A673 (cell line): ENCODE measurements around the gene SLC30A2. TPM values are rescaled to one million over a fixed set of nuclear protein-coding genes. Genes with fewer than 3 reads are reported as not detected.

Source experiments
- BruUV-seq: library from RNA; stranded (reverse); fragments of 400-500 nt; replicated peaks from 2 replicates; lab custom pipeline; 2021; lab: Mats Ljungman, UMichigan
- CTCF ChIA-PET: fragments of 300-600 bp; sonication (Branson Sonifier 250); formaldehyde crosslinking; loops from one replicate; lab custom pipeline; 2022; ENCODE audit warnings: antibody characterized with exemption; lab: Charles Lee
- POLR2A ChIA-PET: fragments of 300-600 bp; sonication (Branson Sonifier 250); formaldehyde crosslinking; loops from one replicate; lab custom pipeline; 2022; ENCODE audit warnings: antibody characterized with exemption; ENCODE audit not compliant: low non-redundant PET; lab: Charles Lee
- DNase-seq: peaks from one replicate; pipeline ENCODE4 v3.0.0-alpha.2; 2015; ENCODE audit warnings: low spot score
- H3K27ac ChIP-seq: fragments of 200-600 bp; sonication (generic); 2 replicates; pipeline ENCODE4 v1.5.1; 2016; ENCODE audit warnings: mixed run types, low read depth, mild to moderate bottlenecking, mixed read lengths, antibody characterized with exemption, low read length; ENCODE audit not compliant: poor library complexity, severe bottlenecking
- H3K27me3 ChIP-seq: fragments of 200-600 bp; sonication (generic); replicated peaks from 2 replicates; pipeline ENCODE4 v1.6.1; 2017; ENCODE audit warnings: mixed run types, low read depth, mild to moderate bottlenecking, mixed read lengths, antibody characterized with exemption, low read length; ENCODE audit not compliant: insufficient read depth, poor library complexity
- H3K36me3 ChIP-seq: fragments of 200-600 bp; sonication (generic); 2 replicates; pipeline ENCODE4 v1.6.1; 2016; ENCODE audit warnings: mixed run types, mild to moderate bottlenecking, mixed read lengths, antibody characterized with exemption, low read length; ENCODE audit not compliant: insufficient read depth, poor library complexity, severe bottlenecking
- H3K4me1 ChIP-seq: fragments of 200-600 bp; sonication (generic); 2 replicates; pipeline ENCODE4 v1.6.1; 2017; ENCODE audit warnings: mixed run types, mild to moderate bottlenecking, mixed read lengths, antibody characterized with exemption, low read length; ENCODE audit not compliant: insufficient read depth, poor library complexity, severe bottlenecking
- H3K4me3 ChIP-seq: fragments of 200-600 bp; sonication (generic); 2 replicates; pipeline ENCODE4 v1.5.1; 2016; ENCODE audit warnings: low read depth, mixed run types, mild to moderate bottlenecking, mixed read lengths, low read length; ENCODE audit not compliant: poor library complexity, severe bottlenecking
- H3K9me3 ChIP-seq: fragments of 200-600 bp; sonication (generic); 2 replicates; pipeline ENCODE4 v1.6.1; 2016; ENCODE audit warnings: mixed run types, low read depth, mild to moderate bottlenecking, mixed read lengths, antibody characterized with exemption, low read length; ENCODE audit not compliant: poor library complexity, severe bottlenecking
- EZH2 ChIP-seq: fragments of 200-600 bp; sonication (generic); IDR thresholded peaks from 2 replicates; pipeline ENCODE4 v1.6.1; 2017; ENCODE audit warnings: borderline replicate concordance, low read depth, mild to moderate bottlenecking, mixed read lengths, antibody characterized with exemption, low read length; ENCODE audit not compliant: poor library complexity, severe bottlenecking
- intact Hi-C: fragments of 100-400 bp; cut with micrococcal nuclease; formaldehyde crosslinking; loops from one replicate; pipeline ENCODE4 v1.10.0; 2022; ENCODE audit not compliant: unreplicated experiment
- total RNA-seq: library from RNA; stranded (reverse); gene quantifications from 2 replicates; pipeline ENCODE4 v1.2.3, GENCODE V29; 2021
- TF ChIP-seq, protein P1 (sequence below): fragments of 300-800, 200-600 bp; sonication (generic); conservative IDR thresholded peaks from 2 replicates; pipeline ENCODE4 v1.5.1; 2017; ENCODE audit warnings: low read depth, mild to moderate bottlenecking, antibody characterized with exemption, low read length, moderate library complexity, mixed read lengths

The SLC30A2 gene
- total RNA-seq, 1 experiment from 2014 or later: not detected

DNA sequence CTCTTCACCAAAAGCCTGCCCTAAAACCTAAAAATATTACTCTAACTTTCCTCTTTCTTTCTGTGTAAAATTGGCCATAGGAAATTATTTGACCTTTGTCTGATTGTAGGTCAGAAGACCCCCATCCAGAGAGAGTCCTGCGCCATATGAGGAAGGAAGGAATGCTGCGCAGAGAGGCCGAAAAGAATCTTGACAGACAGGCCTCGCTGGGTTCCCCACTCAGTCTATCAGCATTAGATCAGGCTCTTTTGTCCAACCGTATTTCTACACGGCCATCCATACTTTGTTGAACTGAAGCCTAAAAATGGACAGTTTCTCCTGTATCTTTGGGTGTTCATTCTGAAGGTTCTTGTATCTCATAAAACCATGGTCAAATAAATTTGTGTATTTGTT lies 4.3 kb upstream of the SLC30A2 start:
- intact Hi-C loops: no loop called here
- Histone ChIP-seq H3K9me3 (no peaks in the 10 kb centered on the region), H3K36me3 (no peaks in the 10 kb centered on the region), H3K27ac (no peak overlapping the region), H3K27me3 (peaks cover 81% of the 10 kb centered on the region), H3K4me3 (no peak overlapping the region), H3K4me1 (no peaks in the 10 kb centered on the region)
- DNase-seq: no peak
- no TSS peak for BruUV-seq
- ChIA-PET POLR2A (no interaction called here), CTCF (no interaction called here)
- TF ChIP-seq, protein P1, sequence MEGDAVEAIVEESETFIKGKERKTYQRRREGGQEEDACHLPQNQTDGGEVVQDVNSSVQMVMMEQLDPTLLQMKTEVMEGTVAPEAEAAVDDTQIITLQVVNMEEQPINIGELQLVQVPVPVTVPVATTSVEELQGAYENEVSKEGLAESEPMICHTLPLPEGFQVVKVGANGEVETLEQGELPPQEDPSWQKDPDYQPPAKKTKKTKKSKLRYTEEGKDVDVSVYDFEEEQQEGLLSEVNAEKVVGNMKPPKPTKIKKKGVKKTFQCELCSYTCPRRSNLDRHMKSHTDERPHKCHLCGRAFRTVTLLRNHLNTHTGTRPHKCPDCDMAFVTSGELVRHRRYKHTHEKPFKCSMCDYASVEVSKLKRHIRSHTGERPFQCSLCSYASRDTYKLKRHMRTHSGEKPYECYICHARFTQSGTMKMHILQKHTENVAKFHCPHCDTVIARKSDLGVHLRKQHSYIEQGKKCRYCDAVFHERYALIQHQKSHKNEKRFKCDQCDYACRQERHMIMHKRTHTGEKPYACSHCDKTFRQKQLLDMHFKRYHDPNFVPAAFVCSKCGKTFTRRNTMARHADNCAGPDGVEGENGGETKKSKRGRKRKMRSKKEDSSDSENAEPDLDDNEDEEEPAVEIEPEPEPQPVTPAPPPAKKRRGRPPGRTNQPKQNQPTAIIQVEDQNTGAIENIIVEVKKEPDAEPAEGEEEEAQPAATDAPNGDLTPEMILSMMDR: no peak
- no peak for TF ChIP-seq EZH2

DNA sequence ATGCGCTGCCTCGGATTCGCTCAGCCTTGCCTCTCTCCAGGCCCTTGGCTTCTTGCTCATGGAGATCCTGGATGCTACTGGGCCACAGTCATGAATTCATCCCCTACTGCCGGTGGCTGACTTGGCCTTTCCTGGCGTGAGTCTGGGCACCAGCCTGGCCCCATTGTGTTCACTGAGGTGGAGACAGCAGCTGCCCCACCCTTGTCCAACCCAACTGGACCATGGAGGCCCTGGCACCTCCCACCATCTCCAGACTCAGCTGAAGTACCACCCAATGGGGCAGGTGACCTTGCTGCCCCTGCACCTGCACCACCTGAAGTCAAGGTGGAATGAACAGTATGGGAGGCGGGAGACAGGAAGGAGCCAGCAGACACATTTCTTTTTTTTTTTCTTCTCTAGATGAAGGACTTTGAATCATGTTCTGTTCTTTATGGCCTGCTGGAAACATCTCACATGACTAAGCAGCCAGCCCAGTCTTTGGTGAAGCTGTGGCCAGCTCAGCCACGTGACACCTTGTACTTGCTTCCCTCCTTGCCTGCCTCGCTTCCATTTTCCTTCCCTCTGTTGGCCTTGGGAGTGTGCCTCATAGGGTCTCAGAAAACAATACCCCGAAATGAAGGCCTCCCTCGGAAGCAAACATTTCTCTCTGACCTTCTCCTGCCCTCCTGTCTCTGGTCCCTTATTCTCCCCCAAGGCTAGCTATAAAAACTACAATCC lies 3.8 kb upstream of the SLC30A2 start:
- TF ChIP-seq EZH2: no peak
- TF ChIP-seq, protein P1: no peak
- Histone ChIP-seq H3K4me3 (no peak overlapping the region), H3K9me3 (no peaks in the 10 kb centered on the region), H3K27me3 (peaks cover 82% of the 10 kb centered on the region), H3K36me3 (no peaks in the 10 kb centered on the region), H3K4me1 (no peaks in the 10 kb centered on the region), H3K27ac (no peak overlapping the region)
- ChIA-PET CTCF (no interaction called here), POLR2A (no interaction called here)
- no peak for DNase-seq
- BruUV-seq: no TSS peak
- intact Hi-C loops: no loop called here

DNA sequence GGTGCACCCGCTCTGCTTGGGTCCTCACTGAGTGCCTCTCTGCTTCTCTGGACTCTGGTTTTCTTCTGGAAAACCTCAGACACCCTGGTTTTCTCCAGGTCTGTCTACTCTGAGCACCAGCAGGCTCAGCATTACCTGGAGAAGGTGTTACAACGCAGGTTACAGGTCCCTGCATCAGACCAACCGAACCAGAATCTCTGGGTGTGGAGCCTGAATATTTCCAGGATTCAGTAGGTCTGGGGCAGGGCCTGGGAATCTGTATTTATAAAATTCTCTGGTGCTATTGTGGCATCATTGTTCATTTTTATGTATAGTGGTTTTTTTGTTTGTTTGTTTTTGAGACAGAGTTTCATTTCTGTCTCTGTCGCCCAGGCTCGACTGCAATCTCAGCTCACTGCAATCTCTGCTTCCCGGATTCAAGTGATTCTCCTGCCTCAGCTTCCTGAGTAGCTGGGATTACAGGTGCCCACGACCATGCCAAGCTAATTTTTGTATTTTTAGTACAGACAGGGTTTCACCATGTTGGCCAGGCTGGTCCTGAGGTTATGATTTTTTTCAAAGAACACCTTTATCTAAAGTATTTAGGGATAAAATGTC lies 1.5 kb upstream of the SLC30A2 start:
- H3K27ac ChIP-seq: no peak overlapping the region
- no peaks in the 10 kb centered on the region for H3K9me3 ChIP-seq
- intact Hi-C loops: no loop called here
- H3K4me1 ChIP-seq: no peaks in the 10 kb centered on the region
- H3K36me3 ChIP-seq: no peaks in the 10 kb centered on the region
- ChIA-PET CTCF (no interaction called here), POLR2A (no interaction called here)
- TF ChIP-seq, protein P1: no peak
- TF ChIP-seq EZH2: no peak
- no TSS peak for BruUV-seq
- DNase-seq: no peak
- H3K4me3 ChIP-seq: no peak overlapping the region
- H3K27me3 ChIP-seq: peaks cover 93% of the 10 kb centered on the region
